SU-DHL-6 (cell line): ENCODE results near the gene ANKRD34A.

Experiments
- EZH2phosphoT487 ChIP-seq: fragments of 200-600 bp; sonication (generic), shearing (Covaris generic); conservative IDR thresholded peaks from 2 replicates; pipeline ENCODE4 v1.6.1; 2018; ENCODE audit warnings: mild to moderate bottlenecking, antibody characterized with exemption, low read length, moderate library complexity, mixed read lengths
- TF ChIP-seq, protein P1 (sequence below): fragments of 200-600 bp; sonication (generic); IDR thresholded peaks from one replicate; pipeline ENCODE4 v1.5.1; 2017; ENCODE audit warnings: antibody characterized with exemption, mild to moderate bottlenecking, low read length, moderate library complexity; ENCODE audit not compliant: insufficient read depth, poor library complexity, severe bottlenecking

DNA sequence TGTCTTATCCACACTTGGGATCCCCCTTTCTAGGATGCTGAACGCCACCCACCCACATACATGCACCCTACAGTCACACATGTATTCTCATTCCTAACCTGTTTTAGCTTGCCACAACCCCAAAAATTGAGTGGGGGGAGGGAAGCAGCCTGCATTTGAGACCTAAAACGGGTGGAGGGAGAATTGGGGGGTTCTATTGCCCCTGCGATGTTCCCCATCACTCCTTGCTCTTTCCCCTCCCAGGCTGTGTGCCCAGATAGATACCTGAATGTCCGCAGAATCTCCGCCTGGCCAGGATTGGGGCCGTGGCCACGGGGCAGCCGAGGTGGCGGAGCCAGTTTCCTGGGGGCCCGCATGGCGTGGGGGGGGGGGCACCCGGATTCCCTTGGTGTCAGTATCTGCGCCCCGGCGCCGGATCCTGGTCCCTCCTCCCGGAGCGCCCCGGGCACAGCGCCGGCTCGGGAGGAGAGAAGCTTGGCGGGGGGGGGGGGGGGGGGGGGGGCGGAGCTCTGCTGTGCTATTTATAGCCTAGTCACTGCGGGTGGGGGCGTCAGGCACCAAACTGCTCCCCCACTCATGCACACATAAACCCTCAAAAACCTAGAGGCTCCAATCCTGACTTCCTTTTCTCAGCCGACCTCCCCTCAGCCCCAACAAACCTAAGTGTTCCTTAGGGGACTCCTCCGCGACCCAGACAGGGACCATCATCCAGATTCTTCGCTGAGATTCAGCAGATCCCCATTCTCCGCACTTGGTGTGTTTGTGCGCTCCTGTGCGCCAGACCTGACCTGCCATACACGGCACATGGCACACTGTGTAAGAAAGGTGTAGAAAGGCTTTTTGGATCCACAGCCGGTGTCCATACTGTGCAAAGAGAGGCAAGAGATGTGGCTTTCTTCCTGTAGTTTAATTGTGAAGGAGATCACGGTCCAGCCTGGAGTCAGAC is 1.9 kb downstream of the ANKRD34A start:
- TF ChIP-seq, protein P1, sequence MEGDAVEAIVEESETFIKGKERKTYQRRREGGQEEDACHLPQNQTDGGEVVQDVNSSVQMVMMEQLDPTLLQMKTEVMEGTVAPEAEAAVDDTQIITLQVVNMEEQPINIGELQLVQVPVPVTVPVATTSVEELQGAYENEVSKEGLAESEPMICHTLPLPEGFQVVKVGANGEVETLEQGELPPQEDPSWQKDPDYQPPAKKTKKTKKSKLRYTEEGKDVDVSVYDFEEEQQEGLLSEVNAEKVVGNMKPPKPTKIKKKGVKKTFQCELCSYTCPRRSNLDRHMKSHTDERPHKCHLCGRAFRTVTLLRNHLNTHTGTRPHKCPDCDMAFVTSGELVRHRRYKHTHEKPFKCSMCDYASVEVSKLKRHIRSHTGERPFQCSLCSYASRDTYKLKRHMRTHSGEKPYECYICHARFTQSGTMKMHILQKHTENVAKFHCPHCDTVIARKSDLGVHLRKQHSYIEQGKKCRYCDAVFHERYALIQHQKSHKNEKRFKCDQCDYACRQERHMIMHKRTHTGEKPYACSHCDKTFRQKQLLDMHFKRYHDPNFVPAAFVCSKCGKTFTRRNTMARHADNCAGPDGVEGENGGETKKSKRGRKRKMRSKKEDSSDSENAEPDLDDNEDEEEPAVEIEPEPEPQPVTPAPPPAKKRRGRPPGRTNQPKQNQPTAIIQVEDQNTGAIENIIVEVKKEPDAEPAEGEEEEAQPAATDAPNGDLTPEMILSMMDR = no peak
- no peak for TF ChIP-seq EZH2phosphoT487
